SKM-1 (cell line): ENCODE measurements around the gene TOM1.

Experiments used
- DNase-seq: peaks from one replicate; lab custom pipeline; 2025; ENCODE audit not compliant: unreplicated experiment; lab: John Stamatoyannopoulos, UW

The TOM1 gene

GRCh38 chr22:35367331-35367886, 67.7 kb downstream of the TOM1 start:
- peak; percentile 59 for DNase-seq

- DNase-seq: no peak
Observed at GRCh38 chr22:35368386-35368785, 68.7 kb downstream of the TOM1 start.

GRCh38 chr22:35369996-35370395, 70.3 kb downstream of the TOM1 start:
- DNase-seq: no peak

- no peak for DNase-seq
Observed at GRCh38 chr22:35373781-35374180, 74.1 kb downstream of the TOM1 start.

GRCh38 chr22:35375031-35375430, 75.3 kb downstream of the TOM1 start:
- DNase-seq: peak; percentile 5

- DNase-seq: no peak
Observed at GRCh38 chr22:35375526-35375925, 75.8 kb downstream of the TOM1 start.

GRCh38 chr22:35376728-35377472, 77.2 kb downstream of the TOM1 start:
- DNase-seq: peak; percentile 98

- DNase-seq: no peak
Observed at GRCh38 chr22:35377735-35378134, 78.0 kb downstream of the TOM1 start.

- DNase-seq: no peak
Observed at GRCh38 chr22:35378621-35379020, 78.9 kb downstream of the TOM1 start.

- DNase-seq: no peak
Observed at GRCh38 chr22:35379146-35379993, 79.7 kb downstream of the TOM1 start.

GRCh38 chr22:35380013-35380412, 80.3 kb downstream of the TOM1 start:
- DNase-seq: no peak

GRCh38 chr22:35380537-35381423, 81.1 kb downstream of the TOM1 start, which contains the start of gene HMOX1:
Gene HMOX1 (plus strand): TSS chr22:35381096. CDS start chr22:35381174, 78 bp downstream.
- DNase-seq: peak; percentile 17

GRCh38 chr22:35381424-35382009, 81.8 kb downstream of the TOM1 start:
- DNase-seq: no peak

- no peak for DNase-seq
Observed at GRCh38 chr22:35383679-35384071, 84.0 kb downstream of the TOM1 start.

- DNase-seq: no peak
Observed at GRCh38 chr22:35384527-35384926, 84.8 kb downstream of the TOM1 start.

- no peak for DNase-seq
Observed at GRCh38 chr22:35384975-35385588, 85.4 kb downstream of the TOM1 start.

- DNase-seq: no peak
Observed at GRCh38 chr22:35386670-35387288, 87.1 kb downstream of the TOM1 start.

GRCh38 chr22:35390933-35391332, 91.2 kb downstream of the TOM1 start:
- no peak for DNase-seq

- no peak for DNase-seq
Observed at GRCh38 chr22:35392357-35392756, 92.7 kb downstream of the TOM1 start.
